Chondrocyte (in vitro differentiated cells): ENCODE measurements around the gene TTC33. TPM values are rescaled to one million over a fixed set of nuclear protein-coding genes. Genes with fewer than 3 reads are reported as not detected.

ENCODE experiments used
- DNase-seq: peaks from one replicate; pipeline ENCODE4 v3.0.0; 2021; ENCODE audit warnings: mixed read lengths, low spot score
- H3K27ac Mint-ChIP-seq: one replicate; pipeline ENCODE4 v1.8.0; 2021; ENCODE audit warnings: mild to moderate bottlenecking, moderate library complexity, mixed read lengths; ENCODE audit not compliant: unreplicated experiment
- H3K27me3 Mint-ChIP-seq: 2 replicates; pipeline ENCODE4 v1.8.0; 2021; ENCODE audit warnings: low read depth, mixed read lengths
- H3K36me3 Mint-ChIP-seq: 2 replicates; pipeline ENCODE4 v1.8.0; 2021; ENCODE audit warnings: low read depth, mixed read lengths
- H3K4me1 Mint-ChIP-seq: 2 replicates; pipeline ENCODE4 v1.8.0; 2021; ENCODE audit warnings: low read depth, mild to moderate bottlenecking, mixed read lengths
- H3K4me3 Mint-ChIP-seq: one replicate; pipeline ENCODE4 v1.8.0; 2021; ENCODE audit warnings: mild to moderate bottlenecking, moderate library complexity, mixed read lengths; ENCODE audit not compliant: unreplicated experiment
- H3K9me3 Mint-ChIP-seq: 2 replicates; pipeline ENCODE4 v1.8.0; 2021; ENCODE audit warnings: low read depth, mixed read lengths
- total RNA-seq: library from RNA; stranded (reverse); gene quantifications from 3 replicates; pipeline ENCODE4 v1.2.1, GENCODE V29; 2021
- TF ChIP-seq, protein P1 (sequence below): fragments of 200-600 bp; sonication (generic); IDR thresholded peaks from 2 replicates; pipeline ENCODE4 v1.5.0; 2021; ENCODE audit warnings: antibody characterized with exemption, mild to moderate bottlenecking, moderate library complexity

TTC33 gene
- total RNA-seq, 1 donor from 2014 or later: 14.3 TPM

DNA sequence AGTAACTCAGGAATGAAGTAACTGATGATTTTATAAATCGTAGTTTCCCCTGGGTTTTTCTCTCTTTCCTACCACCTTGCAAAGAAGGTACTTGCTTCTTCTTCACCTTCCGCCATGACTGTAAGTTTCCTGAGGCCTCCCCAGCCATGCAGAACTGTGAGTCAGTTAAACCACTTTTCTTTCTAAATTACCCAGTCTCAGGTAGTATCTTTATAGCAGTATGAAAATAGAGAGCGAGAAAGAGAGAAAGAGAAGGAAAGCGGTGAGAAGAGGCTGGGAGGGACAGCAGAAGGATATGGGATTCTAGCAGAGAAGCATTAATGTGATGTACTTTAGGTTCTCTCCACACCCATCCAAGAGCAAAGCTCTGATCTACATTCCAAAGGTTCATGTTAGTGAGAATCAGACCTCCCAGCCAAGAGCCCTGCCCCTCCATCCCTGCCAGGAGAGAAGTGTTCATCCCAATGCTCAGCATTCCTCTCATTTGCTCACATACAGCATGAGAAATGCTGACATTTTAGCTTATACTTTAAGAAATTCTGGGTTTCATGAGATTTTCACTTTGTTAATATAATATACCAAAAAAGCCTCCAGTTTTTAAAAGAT lies 261.0 kb downstream of the TTC33 start:
- no peaks in the 10 kb centered on the region for H3K27me3 Mint-ChIP-seq
- TF ChIP-seq, protein P1, sequence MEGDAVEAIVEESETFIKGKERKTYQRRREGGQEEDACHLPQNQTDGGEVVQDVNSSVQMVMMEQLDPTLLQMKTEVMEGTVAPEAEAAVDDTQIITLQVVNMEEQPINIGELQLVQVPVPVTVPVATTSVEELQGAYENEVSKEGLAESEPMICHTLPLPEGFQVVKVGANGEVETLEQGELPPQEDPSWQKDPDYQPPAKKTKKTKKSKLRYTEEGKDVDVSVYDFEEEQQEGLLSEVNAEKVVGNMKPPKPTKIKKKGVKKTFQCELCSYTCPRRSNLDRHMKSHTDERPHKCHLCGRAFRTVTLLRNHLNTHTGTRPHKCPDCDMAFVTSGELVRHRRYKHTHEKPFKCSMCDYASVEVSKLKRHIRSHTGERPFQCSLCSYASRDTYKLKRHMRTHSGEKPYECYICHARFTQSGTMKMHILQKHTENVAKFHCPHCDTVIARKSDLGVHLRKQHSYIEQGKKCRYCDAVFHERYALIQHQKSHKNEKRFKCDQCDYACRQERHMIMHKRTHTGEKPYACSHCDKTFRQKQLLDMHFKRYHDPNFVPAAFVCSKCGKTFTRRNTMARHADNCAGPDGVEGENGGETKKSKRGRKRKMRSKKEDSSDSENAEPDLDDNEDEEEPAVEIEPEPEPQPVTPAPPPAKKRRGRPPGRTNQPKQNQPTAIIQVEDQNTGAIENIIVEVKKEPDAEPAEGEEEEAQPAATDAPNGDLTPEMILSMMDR: no peak
- no peaks in the 10 kb centered on the region for H3K9me3 Mint-ChIP-seq
- no peak overlapping the region for H3K27ac Mint-ChIP-seq
- H3K36me3 Mint-ChIP-seq: no peaks in the 10 kb centered on the region
- DNase-seq: no peak
- no peak overlapping the region for H3K4me3 Mint-ChIP-seq
- peaks cover 33% of the 10 kb centered on the region for H3K4me1 Mint-ChIP-seq

DNA sequence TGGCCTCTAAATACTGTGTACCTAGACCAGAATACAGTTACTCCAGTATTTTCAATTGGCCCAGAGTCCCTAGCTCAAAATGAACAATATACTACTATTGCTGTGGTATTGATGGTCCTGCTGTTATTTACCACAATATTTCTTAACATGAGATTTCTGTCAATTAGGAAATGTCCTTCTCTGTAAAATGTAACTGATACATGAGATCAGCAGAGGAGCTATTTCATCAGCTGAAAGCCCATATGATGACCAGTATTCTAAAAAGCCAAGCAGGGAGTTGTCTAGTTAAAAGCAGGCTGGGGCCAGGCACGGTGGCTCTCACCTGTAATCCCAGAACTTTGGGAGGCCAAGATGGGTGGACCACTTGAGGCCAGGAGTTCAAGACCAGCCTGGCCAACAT lies 263.7 kb downstream of the TTC33 start:
- TF ChIP-seq, protein P1: no peak
- Mint-ChIP-seq H3K9me3 (no peaks in the 10 kb centered on the region), H3K27ac (no peak overlapping the region), H3K4me3 (no peak overlapping the region), H3K4me1 (peaks cover 28% of the 10 kb centered on the region), H3K27me3 (no peaks in the 10 kb centered on the region), H3K36me3 (no peaks in the 10 kb centered on the region)
- no peak for DNase-seq

DNA sequence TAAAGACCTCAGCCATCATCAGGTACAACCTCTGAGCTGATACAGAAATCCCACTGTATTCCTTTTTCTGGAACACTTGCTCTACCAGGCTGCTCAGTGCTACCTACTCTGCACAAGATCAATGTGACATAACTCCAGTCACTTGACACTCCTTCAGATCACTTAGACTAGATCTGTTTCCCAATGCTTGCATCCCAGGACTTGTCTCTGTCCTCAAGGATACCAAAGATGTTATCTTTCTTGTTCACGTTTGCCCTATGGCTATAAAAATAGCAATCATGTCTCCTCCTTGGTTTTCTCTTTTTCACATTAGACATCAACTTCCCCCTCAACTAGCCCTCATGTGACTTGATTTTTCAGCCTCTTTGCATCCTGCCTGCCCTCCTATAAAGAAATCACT lies 264.1 kb downstream of the TTC33 start:
- Mint-ChIP-seq H3K36me3 (no peaks in the 10 kb centered on the region), H3K27me3 (no peaks in the 10 kb centered on the region), H3K4me3 (no peak overlapping the region), H3K4me1 (peaks cover 32% of the 10 kb centered on the region), H3K27ac (no peak overlapping the region), H3K9me3 (no peaks in the 10 kb centered on the region)
- no peak for DNase-seq
- TF ChIP-seq, protein P1: no peak

DNA sequence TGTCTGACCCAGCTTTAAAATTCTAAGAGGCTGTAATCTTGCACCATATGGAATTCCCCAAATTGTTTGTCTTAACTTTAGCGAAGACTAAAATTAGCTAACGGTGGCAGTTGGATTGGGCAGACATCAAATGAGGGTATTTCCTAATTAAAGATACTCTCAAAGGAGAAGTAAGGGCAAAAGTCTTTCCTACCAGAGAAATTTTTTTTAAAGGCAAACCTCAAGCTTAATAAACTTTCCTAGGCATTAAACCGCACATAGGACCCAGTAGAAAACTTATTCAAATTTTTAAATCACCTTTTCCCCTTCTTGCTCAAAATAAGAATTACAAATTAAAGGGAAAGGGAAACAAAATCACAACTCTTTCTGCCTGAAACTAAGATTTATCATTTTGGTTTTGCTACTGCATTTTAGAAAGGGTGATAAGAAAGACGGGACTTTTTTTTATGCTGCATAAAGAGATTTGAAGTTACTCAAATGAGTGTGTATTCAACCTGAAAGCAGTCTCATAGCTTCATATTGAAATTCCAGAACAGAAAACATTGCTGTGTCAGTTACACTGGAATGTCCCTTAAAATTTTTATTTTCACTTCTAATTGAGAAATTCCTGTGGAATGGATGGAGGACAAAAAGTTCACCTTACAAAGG lies 265.2 kb downstream of the TTC33 start:
- Mint-ChIP-seq H3K9me3 (no peaks in the 10 kb centered on the region), H3K36me3 (no peaks in the 10 kb centered on the region), H3K27ac (no peak overlapping the region), H3K4me1 (peaks cover 32% of the 10 kb centered on the region), H3K4me3 (no peak overlapping the region), H3K27me3 (no peaks in the 10 kb centered on the region)
- no peak for DNase-seq
- TF ChIP-seq, protein P1: no peak

DNA sequence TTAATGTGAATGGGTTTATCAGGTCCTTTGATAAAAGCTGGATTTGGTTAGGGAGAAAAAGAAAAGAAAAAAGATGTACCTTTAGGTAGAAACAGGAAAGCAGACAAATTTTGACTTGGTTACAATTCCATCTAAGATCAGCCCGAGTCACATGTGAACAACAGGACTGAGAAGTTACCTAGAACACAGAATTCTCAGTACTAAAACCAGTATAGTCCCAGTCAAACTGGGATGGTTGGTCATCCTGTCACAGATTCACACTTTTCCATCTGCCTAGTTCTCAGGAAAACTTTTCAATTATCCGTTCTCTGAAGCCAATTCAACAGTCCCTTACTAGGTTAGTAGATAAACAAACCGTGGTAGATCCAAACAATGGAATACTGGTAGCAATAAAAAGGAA lies 266.3 kb downstream of the TTC33 start:
- H3K4me3 Mint-ChIP-seq: no peak overlapping the region
- DNase-seq: no peak
- peaks cover 25% of the 10 kb centered on the region for H3K4me1 Mint-ChIP-seq
- H3K36me3 Mint-ChIP-seq: no peaks in the 10 kb centered on the region
- H3K9me3 Mint-ChIP-seq: no peaks in the 10 kb centered on the region
- H3K27me3 Mint-ChIP-seq: no peaks in the 10 kb centered on the region
- TF ChIP-seq, protein P1: no peak
- no peak overlapping the region for H3K27ac Mint-ChIP-seq
